VCaP (cell line): ENCODE measurements around the gene PREB.

ENCODE experiments used
- H3K27ac ChIP-seq: fragments of 450-650 bp; 2 replicates; pipeline ENCODE4 v1.5.1; 2017
- TF ChIP-seq, protein P1 (sequence below): fragments of 450-650 bp; conservative IDR thresholded peaks from 2 replicates; pipeline ENCODE4 v1.5.1; 2017; ENCODE audit warnings: mild to moderate bottlenecking, moderate library complexity

Gene PREB

GRCh38 chr2:27149570-27150405 is 15.4 kb upstream of the PREB start:
- H3K27ac ChIP-seq: no peak overlapping the region
- TF ChIP-seq, protein P1, sequence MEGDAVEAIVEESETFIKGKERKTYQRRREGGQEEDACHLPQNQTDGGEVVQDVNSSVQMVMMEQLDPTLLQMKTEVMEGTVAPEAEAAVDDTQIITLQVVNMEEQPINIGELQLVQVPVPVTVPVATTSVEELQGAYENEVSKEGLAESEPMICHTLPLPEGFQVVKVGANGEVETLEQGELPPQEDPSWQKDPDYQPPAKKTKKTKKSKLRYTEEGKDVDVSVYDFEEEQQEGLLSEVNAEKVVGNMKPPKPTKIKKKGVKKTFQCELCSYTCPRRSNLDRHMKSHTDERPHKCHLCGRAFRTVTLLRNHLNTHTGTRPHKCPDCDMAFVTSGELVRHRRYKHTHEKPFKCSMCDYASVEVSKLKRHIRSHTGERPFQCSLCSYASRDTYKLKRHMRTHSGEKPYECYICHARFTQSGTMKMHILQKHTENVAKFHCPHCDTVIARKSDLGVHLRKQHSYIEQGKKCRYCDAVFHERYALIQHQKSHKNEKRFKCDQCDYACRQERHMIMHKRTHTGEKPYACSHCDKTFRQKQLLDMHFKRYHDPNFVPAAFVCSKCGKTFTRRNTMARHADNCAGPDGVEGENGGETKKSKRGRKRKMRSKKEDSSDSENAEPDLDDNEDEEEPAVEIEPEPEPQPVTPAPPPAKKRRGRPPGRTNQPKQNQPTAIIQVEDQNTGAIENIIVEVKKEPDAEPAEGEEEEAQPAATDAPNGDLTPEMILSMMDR: no peak

DNA sequence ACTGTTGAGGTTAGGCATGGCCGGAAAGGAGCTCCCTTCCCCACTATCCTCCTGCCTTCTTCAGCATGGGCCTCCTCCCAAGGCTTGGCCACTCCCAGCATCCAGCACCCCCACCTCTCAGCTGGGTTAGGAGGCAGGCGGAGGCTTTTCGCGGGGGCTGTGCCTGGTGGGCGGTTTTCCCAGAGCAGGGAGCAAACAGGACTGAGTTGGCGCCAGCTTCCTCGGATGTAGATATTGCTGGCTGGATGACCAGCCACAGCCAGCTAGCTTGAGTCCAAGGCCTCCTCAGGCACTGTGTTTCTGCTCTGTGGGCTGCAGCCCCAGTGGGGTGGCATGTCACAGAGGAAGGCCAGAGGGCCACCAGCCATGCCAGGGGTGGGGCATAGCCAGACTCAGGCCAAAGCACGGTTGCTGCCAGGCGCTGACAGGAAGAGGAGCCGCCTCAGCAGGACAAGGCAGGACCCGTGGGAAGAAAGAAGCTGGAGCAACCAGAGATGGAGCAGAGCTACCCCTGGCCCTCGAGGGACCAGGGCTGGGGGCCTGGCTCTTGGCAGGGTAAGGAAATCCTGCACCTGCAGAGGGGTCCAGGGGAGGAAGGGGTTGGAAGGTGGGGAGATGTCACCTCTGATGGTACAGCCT is 14.5 kb upstream of the PREB start, which contains the start of gene TCF23:
Gene TCF23 (plus strand): TSS at position 204 of the 639 bp plus-strand sequence. CDS start 130 bp downstream, at position 334.
- TF ChIP-seq, protein P1: no peak
- no peak within 1 kb of the TSS for H3K27ac ChIP-seq

- TF ChIP-seq, protein P1: no peak
- no peak overlapping the region for H3K27ac ChIP-seq
Measured at GRCh38 chr2:27147935-27148334, 13.5 kb upstream of the PREB start.

DNA sequence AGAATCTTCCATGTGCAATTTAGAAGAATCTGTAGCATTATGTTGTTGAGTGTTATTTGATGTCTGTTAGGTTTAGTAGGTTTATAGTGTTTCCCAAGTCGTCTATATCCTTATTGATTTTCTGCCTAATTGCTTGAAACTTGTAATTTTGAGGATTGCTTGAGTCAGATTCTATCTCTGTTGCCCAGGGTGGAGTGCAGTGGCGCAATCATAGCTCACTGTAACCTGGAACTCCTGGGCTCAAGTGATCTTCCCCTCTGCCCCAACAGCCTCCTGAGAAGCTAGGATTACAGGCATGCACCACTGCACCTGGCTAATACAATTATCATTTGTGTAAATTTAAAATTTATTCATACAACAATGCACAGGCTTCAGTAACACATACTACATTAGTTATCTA is 11.2 kb upstream of the PREB start:
- H3K27ac ChIP-seq: no peak overlapping the region
- TF ChIP-seq, protein P1: no peak

- TF ChIP-seq, protein P1: no peak
Measured at GRCh38 chr2:27143285-27143684, 8.8 kb upstream of the PREB start.

DNA sequence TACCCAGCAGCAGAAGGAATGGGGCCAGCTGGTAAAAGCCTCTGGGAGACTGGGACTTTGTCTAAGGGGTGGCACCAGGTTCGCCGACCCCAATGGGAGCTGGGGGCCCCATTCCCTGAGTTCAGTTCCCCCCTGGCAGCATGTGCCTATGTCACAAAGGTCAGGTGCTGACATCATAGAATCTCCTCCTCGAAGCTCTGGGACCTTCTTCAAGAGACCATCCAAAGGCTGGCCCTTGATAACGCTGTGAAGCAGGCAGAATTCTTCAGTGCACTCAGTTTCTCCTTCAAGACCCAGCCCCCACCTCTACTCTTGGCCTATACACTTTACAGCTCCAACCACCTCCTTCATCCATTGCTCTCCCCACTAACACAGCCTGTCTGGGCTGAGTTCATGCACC is 4.9 kb upstream of the PREB start, which contains the start of gene PRR30:
Gene PRR30 (minus strand): TSS at position 101 of the 400 bp plus-strand sequence. CDS start 1,081 bp downstream, outside the sequence.
- TF ChIP-seq, protein P1: no peak
- no peak within 1 kb of the TSS for H3K27ac ChIP-seq

More at GRCh38 chr2:27143285-27143684, 8.8 kb upstream of the PREB start:
- no peak overlapping the region for H3K27ac ChIP-seq

DNA sequence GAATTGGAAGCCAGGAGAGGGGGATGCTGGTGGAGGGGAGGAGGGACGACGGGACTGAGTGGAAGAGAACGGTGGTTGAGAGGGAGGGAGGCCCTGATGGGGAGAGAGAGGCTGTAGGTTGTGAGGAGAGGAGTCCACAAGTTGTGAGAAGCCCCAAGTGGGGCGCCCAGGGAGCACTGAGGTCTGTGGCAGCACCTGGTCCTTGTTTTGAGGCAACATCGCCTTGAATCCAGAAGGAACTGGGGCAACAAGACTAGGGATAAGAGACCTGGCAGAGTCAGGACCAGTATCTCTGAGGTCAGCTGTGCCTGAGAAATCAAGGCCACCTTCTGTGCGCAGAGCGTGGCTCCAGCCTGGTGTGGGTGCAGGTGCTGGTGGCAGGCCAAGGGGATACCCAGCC is 3.7 kb upstream of the PREB start:
- H3K27ac ChIP-seq: no peak overlapping the region
- TF ChIP-seq, protein P1: no peak
